ENCODE results near the gene VAMP4. TPM values are rescaled to one million over a fixed set of nuclear protein-coding genes. Genes with fewer than 3 reads are reported as not detected.

VAMP4 gene
- total and polyA plus RNA-seq, 7 donors = 4.6 to 11.3 (median 7.6) TPM

DNA sequence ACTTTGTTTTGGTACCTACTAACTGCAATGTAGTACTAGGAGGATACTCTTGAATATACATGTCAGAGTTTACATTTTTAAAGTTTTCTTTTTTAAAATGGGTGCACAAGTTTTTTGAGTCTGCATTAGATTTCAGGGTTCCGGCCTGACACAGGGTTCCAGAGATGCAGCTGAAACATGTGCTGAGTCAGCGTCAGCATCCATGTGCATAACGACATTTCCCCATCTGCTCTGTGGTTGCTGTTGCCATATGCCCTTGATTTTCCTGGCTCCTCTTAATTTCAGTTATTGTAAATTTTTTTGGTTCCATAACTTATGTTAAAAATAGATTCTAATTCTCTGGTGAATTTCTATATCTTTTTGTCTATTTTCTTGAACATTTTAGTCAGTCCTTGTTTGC lies 27.3 kb upstream of the VAMP4 start:
- intact Hi-C loops (cut with DNase I) = no loop called here
- H3K4me1 ChIP-seq = no peaks in the 10 kb centered on the region
- DNase-seq (no peak), ATAC-seq (no peak)
- H3K9me3 ChIP-seq = no peaks in the 10 kb centered on the region
- 54 to 80% (median 66%) methylated on average over 3 of the region's 3 CpGs for WGBS, 3 donors
- no peaks in the 10 kb centered on the region for H3K36me3 ChIP-seq (ENCODE audit: insufficient read depth in 1 of 2, low read depth in 1 of 2)
- no peak for TF ChIP-seq CTCF (IDR thresholded peaks at IDR 0.05)
- no peak overlapping the region for H3K4me3 ChIP-seq
- H3K27me3 ChIP-seq (ENCODE audit: insufficient read depth in 3 of 3, low read length in 2 of 3) = no peaks in the 10 kb centered on the region
- no peak overlapping the region for H3K27ac ChIP-seq

DNA sequence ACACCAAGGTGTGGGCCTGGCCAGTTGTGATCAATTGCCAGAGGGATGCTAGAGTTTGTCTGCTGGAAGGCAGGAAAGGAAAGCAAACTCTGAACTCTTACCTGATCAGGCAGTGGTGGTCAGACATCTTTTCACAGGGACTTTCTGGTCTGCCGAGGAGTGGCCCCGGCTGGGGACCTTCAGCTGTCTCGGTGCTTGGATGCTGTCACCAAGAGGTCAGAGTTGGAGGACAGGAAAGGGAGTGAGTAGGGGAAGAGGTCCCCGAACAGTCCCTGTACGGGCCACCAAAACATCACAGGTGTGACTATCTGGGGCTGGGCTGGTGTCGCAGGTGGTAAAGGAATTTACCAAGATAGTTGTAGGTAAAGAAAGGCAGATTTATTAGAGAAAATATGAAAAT lies 21.9 kb upstream of the VAMP4 start:
- Histone ChIP-seq H3K4me3 (no peak overlapping the region), H3K36me3 (ENCODE audit: insufficient read depth in 1 of 2, low read depth in 1 of 2) (no peaks in the 10 kb centered on the region), H3K9me3 (no peaks in the 10 kb centered on the region), H3K27ac (no peak overlapping the region), H3K4me1 (no peaks in the 10 kb centered on the region), H3K27me3 (ENCODE audit: insufficient read depth in 3 of 3, low read length in 2 of 3) (no peaks in the 10 kb centered on the region)
- WGBS, 3 donors = 79 to 86% (median 81%) methylated on average over 6 of the region's 6 CpGs
- intact Hi-C loops (cut with DNase I) = no loop called here
- ATAC-seq (no peak), DNase-seq (no peak)
- TF ChIP-seq CTCF (IDR thresholded peaks at IDR 0.05) = no peak

GRCh38 chr1:171762143-171762563 lies 20.3 kb upstream of the VAMP4 start:
- Histone ChIP-seq H3K36me3 (ENCODE audit: insufficient read depth in 1 of 2, low read depth in 1 of 2) (no peaks in the 10 kb centered on the region), H3K9me3 (no peaks in the 10 kb centered on the region), H3K27ac (no peak overlapping the region), H3K4me3 (no peak overlapping the region), H3K4me1 (no peaks in the 10 kb centered on the region), H3K27me3 (ENCODE audit: insufficient read depth in 3 of 3, low read length in 2 of 3) (no peaks in the 10 kb centered on the region)
- ATAC-seq = no peak
- intact Hi-C loops (cut with DNase I) = no loop called here
- no peak for DNase-seq
- 78 to 87% (median 86%) methylated on average over 6 of the region's 6 CpGs for WGBS, 3 donors
- TF ChIP-seq CTCF (IDR thresholded peaks at IDR 0.05) = no peak

DNA sequence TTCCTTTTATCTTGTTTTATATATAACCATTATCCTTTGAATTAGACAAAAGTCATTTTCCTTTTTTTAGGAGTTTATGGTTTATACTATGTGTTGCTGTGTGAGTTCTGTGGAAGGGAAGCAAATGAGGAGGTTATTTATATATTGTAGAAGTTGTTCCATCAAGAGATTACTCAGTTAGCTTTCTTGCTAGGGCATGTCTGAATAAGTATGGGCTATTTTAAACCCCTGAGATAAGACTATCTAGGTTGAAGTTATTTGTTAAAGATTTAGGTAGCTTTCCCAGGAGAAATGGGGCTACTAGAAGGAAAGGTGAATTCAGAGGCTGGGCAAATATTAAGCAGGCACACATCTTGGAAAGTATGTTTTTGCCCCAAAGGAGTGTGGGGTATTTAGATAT lies 16.1 kb upstream of the VAMP4 start:
- Histone ChIP-seq H3K9me3 (no peaks in the 10 kb centered on the region), H3K4me1 (no peaks in the 10 kb centered on the region), H3K4me3 (no peak overlapping the region), H3K27me3 (ENCODE audit: insufficient read depth in 3 of 3, low read length in 2 of 3) (no peaks in the 10 kb centered on the region), H3K36me3 (ENCODE audit: insufficient read depth in 1 of 2, low read depth in 1 of 2) (no peaks in the 10 kb centered on the region), H3K27ac (no peak overlapping the region)
- TF ChIP-seq CTCF (IDR thresholded peaks at IDR 0.05) = no peak
- intact Hi-C loops (cut with DNase I) = no loop called here
- no peak for ATAC-seq
- DNase-seq = no peak

- DNase-seq (no peak), ATAC-seq (no peak)
- no peaks in the 10 kb centered on the region for H3K27me3 ChIP-seq (ENCODE audit: insufficient read depth in 3 of 3, low read length in 2 of 3)
- TF ChIP-seq CTCF (IDR thresholded peaks at IDR 0.05) = no peak
- no peak overlapping the region for H3K4me3 ChIP-seq
- no peaks in the 10 kb centered on the region for H3K9me3 ChIP-seq
- WGBS, 3 donors = 81 to 89% (median 88%) methylated on average over 4 of the region's 4 CpGs
- no peak overlapping the region for H3K27ac ChIP-seq
- H3K36me3 ChIP-seq (ENCODE audit: insufficient read depth in 1 of 2, low read depth in 1 of 2) = no peaks in the 10 kb centered on the region
- intact Hi-C loops (cut with DNase I) = no loop called here
- no peaks in the 10 kb centered on the region for H3K4me1 ChIP-seq
Observed at GRCh38 chr1:171756856-171757255, 15.0 kb upstream of the VAMP4 start.

Measured in psoas muscle (tissue), 8 donors.